GM23338 (cell line): ENCODE measurements around the gene AKAP10. TPM values are rescaled to one million over a fixed set of nuclear protein-coding genes. Genes with fewer than 3 reads are reported as not detected.
"Not testable (repeated sequence)": the region's sequence is repeated elsewhere in the genome, so short reads cannot be mapped to it uniquely, and the experiment has no call there.

Source experiments
- ATAC-seq: fragments of 200-7000 bp; cut with Tn5 transposase; 3 replicates; pipeline ENCODE4 v1.9.1; 2020
- DNase-seq: peaks from one replicate; pipeline ENCODE4 v3.0.0-alpha.2; 2015; ENCODE audit warnings: low spot score
- H2AFZ ChIP-seq: fragments of 200-600 bp; sonication (generic); 2 replicates; pipeline ENCODE4 v1.8.0; 2016; ENCODE audit warnings: antibody characterized with exemption, mild to moderate bottlenecking, moderate library complexity
- H3F3A ChIP-seq: fragments of 200-600 bp; sonication (generic); replicated peaks from 2 replicates; pipeline ENCODE4 v1.8.0; 2017; ENCODE audit warnings: antibody characterized with exemption, mixed run types, low read depth
- H3K27ac ChIP-seq: fragments of 200-600 bp; sonication (generic); 2 replicates; pipeline ENCODE4 v1.6.1; 2016; ENCODE audit warnings: low read depth
- H3K27me3 ChIP-seq: fragments of 200-600 bp; sonication (generic); 2 replicates; pipeline ENCODE4 v1.8.0; 2016; ENCODE audit warnings: mild to moderate bottlenecking, mixed run types, moderate library complexity; ENCODE audit not compliant: insufficient read depth
- H3K36me3 ChIP-seq: fragments of 200-600 bp; sonication (generic); 2 replicates; pipeline ENCODE4 v1.8.0; 2016; ENCODE audit warnings: mild to moderate bottlenecking; ENCODE audit not compliant: insufficient read depth
- H3K4me1 ChIP-seq: fragments of 200-600 bp; sonication (generic); 2 replicates; pipeline ENCODE4 v1.8.0; 2016; ENCODE audit warnings: mild to moderate bottlenecking, moderate library complexity; ENCODE audit not compliant: insufficient read depth
- H3K4me2 ChIP-seq: fragments of 200-600 bp; sonication (generic); 2 replicates; pipeline ENCODE4 v1.7.1; 2017; ENCODE audit warnings: mixed run types
- H3K4me3 ChIP-seq: fragments of 200-600 bp; sonication (generic); 2 replicates; pipeline ENCODE4 v1.6.1; 2016; ENCODE audit warnings: mixed run types
- H3K79me2 ChIP-seq: fragments of 200-600 bp; sonication (generic); replicated peaks from 2 replicates; pipeline ENCODE4 v1.8.0; 2017; ENCODE audit warnings: mild to moderate bottlenecking; ENCODE audit not compliant: insufficient read depth
- H3K9me2 ChIP-seq: fragments of 200-600 bp; sonication (generic); 2 replicates; pipeline ENCODE4 v1.8.0; 2017; ENCODE audit not compliant: insufficient read depth
- H4K20me1 ChIP-seq: fragments of 200-600 bp; sonication (generic); replicated peaks from 2 replicates; pipeline ENCODE4 v1.8.0; 2017; ENCODE audit warnings: mild to moderate bottlenecking; ENCODE audit not compliant: insufficient read depth
- H3K27ac Mint-ChIP-seq: 2 replicates; pipeline ENCODE4 v1.8.0; 2020; ENCODE audit warnings: inconsistent platforms, mild to moderate bottlenecking, moderate library complexity, mixed read lengths
- H3K27me3 Mint-ChIP-seq: 3 replicates; pipeline ENCODE4 v1.8.0; 2022; ENCODE audit warnings: low read depth, mild to moderate bottlenecking, moderate library complexity, mixed read lengths, inconsistent platforms; ENCODE audit not compliant: insufficient read depth, poor library complexity
- H3K36me3 Mint-ChIP-seq: 3 replicates; pipeline ENCODE4 v1.8.0; 2021; ENCODE audit warnings: low read depth, mild to moderate bottlenecking, inconsistent platforms, moderate library complexity, mixed read lengths
- H3K4me1 Mint-ChIP-seq: 3 replicates; pipeline ENCODE4 v1.8.0; 2020; ENCODE audit warnings: mild to moderate bottlenecking, inconsistent platforms, mixed read lengths
- H3K4me3 Mint-ChIP-seq: 3 replicates; pipeline ENCODE4 v1.8.0; 2021; ENCODE audit warnings: moderate library complexity, mild to moderate bottlenecking, inconsistent platforms, mixed read lengths
- H3K9me3 Mint-ChIP-seq: 3 replicates; pipeline ENCODE4 v1.8.0; 2020; ENCODE audit warnings: moderate library complexity, mild to moderate bottlenecking, inconsistent platforms, mixed read lengths
- CREB1 ChIP-seq: fragments of 250-450 bp; sonication (Bioruptor Pico); IDR thresholded peaks from 2 replicates; pipeline ENCODE4 v1.5.0; 2020; ENCODE audit warnings: low read depth, mild to moderate bottlenecking, moderate library complexity
- EZH2 ChIP-seq: fragments of 200-600 bp; sonication (generic); IDR thresholded peaks from one replicate; pipeline ENCODE4 v1.8.0; 2017; ENCODE audit warnings: antibody characterized with exemption, mild to moderate bottlenecking, low read depth; ENCODE audit not compliant: unreplicated experiment
- EZH2phosphoT487 ChIP-seq: fragments of 200-600 bp; sonication (generic); IDR thresholded peaks from one replicate; pipeline ENCODE4 v1.8.1; 2018; ENCODE audit warnings: antibody characterized with exemption; ENCODE audit not compliant: unreplicated experiment
- POLR2AphosphoS5 ChIP-seq: IDR thresholded peaks from 2 replicates; pipeline ENCODE4 v1.6.1; 2016; ENCODE audit warnings: antibody characterized with exemption, low read depth
- STAT1 ChIP-seq: IDR thresholded peaks from one replicate; pipeline ENCODE4 v1.6.1; 2016; ENCODE audit warnings: antibody characterized with exemption; ENCODE audit not compliant: unreplicated experiment
- ZNF331 ChIP-seq: fragments of 250-450 bp; sonication (Bioruptor Pico); IDR thresholded peaks from 2 replicates; pipeline ENCODE4 v1.5.0; 2020; ENCODE audit warnings: low read depth, mild to moderate bottlenecking, moderate library complexity
- polyA plus RNA-seq: library from polyadenylated mRNA; unstranded; fragments of >200 nt; fragmentation: Nextera tagmentation; extraction: Ambion mirVana; gene quantifications from 2 replicates; pipeline ENCODE4 v1.2.1, GENCODE V29; 2016
- total RNA-seq: library from RNA; depleted of rRNA; stranded (reverse); fragments of >200 nt; shearing (Covaris generic); gene quantifications from 2 replicates; pipeline ENCODE4 v1.2.3, GENCODE V29; 2014
- TF ChIP-seq, protein P1 (sequence below): IDR thresholded peaks from one replicate; pipeline ENCODE4 v1.6.1; 2018; ENCODE audit warnings: antibody characterized with exemption; ENCODE audit not compliant: unreplicated experiment
- TF ChIP-seq, protein P2 (sequence below), 2 experiments: fragments of 200-600 bp in 1 of 2; sonication (generic) in 1 of 2; conservative IDR thresholded peaks; 2 replicates each; pipeline versions ENCODE4 v1.5.1 to v1.6.1; 2016 to 2017; ENCODE audit warnings: antibody characterized with exemption in 2 of 2, low read depth in 2 of 2, mild to moderate bottlenecking in 2 of 2, moderate library complexity in 1 of 2

Gene AKAP10
- total and polyA plus RNA-seq, 2 experiments from 2014 or later = 16.7 to 25.9 TPM

DNA sequence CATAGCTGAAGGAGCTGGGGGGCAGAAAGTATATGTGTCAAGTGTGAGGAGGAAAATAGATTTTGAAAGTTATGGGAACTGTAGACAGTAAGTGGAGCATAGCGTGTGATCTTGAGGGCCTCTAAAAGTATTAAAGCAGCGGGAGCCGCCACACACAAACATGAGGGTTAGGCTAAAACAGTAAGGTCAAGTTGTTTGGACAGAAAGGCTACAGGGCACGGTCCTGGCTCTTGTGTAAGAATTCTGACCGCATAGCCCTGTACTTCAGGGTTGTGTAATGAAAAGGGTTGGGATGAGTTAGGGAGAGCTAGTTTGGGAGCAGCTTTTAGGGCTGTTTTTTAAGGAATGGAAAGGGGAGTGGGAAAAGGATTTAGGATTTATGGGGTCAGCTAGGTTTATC, 87.1 kb downstream of the AKAP10 start:
- H3K27me3 ChIP-seq, H3K4me1 ChIP-seq, DNase-seq, H3K36me3 ChIP-seq, H3K4me3 ChIP-seq, H3K27me3 Mint-ChIP-seq, ATAC-seq, H3K27ac ChIP-seq, H4K20me1 ChIP-seq, H3F3A ChIP-seq, H2AFZ ChIP-seq, H3K9me2 ChIP-seq, H3K36me3 Mint-ChIP-seq, H3K79me2 ChIP-seq, H3K4me2 ChIP-seq, H3K9me3 Mint-ChIP-seq, H3K27ac Mint-ChIP-seq, H3K4me1 Mint-ChIP-seq, H3K4me3 Mint-ChIP-seq: not testable (repeated sequence)

DNA sequence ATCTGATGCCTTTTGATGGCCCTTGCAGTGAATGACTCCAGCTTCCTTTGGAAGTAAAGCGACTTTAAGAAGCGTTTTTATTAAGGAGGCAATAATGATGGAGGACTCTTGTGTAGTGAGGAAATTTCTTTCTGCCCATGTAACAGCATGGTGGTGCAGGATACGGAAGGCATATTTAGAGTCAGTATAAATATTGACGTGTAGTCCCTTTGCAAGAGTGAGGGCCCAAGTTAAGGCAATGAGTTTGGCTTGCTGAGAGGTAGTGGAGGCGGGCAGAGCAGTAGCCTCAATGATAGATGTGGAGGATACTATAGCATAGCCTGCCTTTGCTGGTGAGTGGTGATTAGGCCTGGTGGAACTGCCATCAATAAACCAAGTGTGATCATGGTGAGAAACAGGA, 87.6 kb downstream of the AKAP10 start:
- H3K4me1 ChIP-seq, H3K9me3 Mint-ChIP-seq, H3K9me2 ChIP-seq, H3K4me3 Mint-ChIP-seq, H3K4me2 ChIP-seq, H3K27me3 ChIP-seq, H2AFZ ChIP-seq, H3K36me3 Mint-ChIP-seq, H3K4me3 ChIP-seq, ATAC-seq, H3K27ac Mint-ChIP-seq, H3K36me3 ChIP-seq, H3K79me2 ChIP-seq, H3K27me3 Mint-ChIP-seq, H3K27ac ChIP-seq, H4K20me1 ChIP-seq, H3F3A ChIP-seq, H3K4me1 Mint-ChIP-seq, DNase-seq: not testable (repeated sequence)

DNA sequence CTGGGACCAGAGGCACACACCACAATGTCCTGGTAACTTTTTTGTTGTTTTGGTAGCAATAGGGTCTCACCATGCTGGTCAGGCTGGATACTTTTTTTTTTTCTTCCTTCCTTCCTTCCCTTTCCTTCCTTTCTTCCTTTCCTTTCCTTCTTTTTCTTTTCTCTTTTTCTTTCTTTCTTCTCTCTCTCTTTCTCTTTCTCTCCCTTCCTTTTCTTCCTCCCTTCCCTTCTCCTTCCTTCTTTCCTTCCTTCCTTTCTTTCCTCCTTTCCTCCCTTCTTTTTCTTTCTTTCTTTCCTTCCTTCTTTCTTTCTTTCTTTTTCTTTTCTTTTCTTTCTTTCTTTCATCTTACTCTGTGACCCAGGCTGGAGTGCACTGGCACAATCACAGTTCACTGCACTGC, 91.5 kb downstream of the AKAP10 start:
- Mint-ChIP-seq H3K4me3 (no peak overlapping the region), H3K36me3 (no peaks in the 10 kb centered on the region), H3K9me3 (no peaks in the 10 kb centered on the region), H3K27ac (no peak overlapping the region), H3K27me3 (peaks cover 5% of the 10 kb centered on the region), H3K4me1 (no peaks in the 10 kb centered on the region)
- Histone ChIP-seq H3K36me3 (no peaks in the 10 kb centered on the region), H3K27me3 (no peaks in the 10 kb centered on the region), H3K79me2 (no peaks in the 10 kb centered on the region), H3F3A (no peaks in the 10 kb centered on the region), H2AFZ (no peak overlapping the region), H4K20me1 (no peaks in the 10 kb centered on the region), H3K9me2 (no peaks in the 10 kb centered on the region), H3K4me2 (no peak overlapping the region), H3K27ac (no peak overlapping the region), H3K4me1 (no peaks in the 10 kb centered on the region), H3K4me3 (no peak overlapping the region)
- DNase-seq = no peak
- no peak for ATAC-seq
- TF ChIP-seq STAT1 (no peak), ZNF331 (CRISPR knock-in tag) (no peak), EZH2phosphoT487 (no peak), EZH2 (no peak), CREB1 (no peak), POLR2AphosphoS5 (no peak)
- TF ChIP-seq, protein P1, sequence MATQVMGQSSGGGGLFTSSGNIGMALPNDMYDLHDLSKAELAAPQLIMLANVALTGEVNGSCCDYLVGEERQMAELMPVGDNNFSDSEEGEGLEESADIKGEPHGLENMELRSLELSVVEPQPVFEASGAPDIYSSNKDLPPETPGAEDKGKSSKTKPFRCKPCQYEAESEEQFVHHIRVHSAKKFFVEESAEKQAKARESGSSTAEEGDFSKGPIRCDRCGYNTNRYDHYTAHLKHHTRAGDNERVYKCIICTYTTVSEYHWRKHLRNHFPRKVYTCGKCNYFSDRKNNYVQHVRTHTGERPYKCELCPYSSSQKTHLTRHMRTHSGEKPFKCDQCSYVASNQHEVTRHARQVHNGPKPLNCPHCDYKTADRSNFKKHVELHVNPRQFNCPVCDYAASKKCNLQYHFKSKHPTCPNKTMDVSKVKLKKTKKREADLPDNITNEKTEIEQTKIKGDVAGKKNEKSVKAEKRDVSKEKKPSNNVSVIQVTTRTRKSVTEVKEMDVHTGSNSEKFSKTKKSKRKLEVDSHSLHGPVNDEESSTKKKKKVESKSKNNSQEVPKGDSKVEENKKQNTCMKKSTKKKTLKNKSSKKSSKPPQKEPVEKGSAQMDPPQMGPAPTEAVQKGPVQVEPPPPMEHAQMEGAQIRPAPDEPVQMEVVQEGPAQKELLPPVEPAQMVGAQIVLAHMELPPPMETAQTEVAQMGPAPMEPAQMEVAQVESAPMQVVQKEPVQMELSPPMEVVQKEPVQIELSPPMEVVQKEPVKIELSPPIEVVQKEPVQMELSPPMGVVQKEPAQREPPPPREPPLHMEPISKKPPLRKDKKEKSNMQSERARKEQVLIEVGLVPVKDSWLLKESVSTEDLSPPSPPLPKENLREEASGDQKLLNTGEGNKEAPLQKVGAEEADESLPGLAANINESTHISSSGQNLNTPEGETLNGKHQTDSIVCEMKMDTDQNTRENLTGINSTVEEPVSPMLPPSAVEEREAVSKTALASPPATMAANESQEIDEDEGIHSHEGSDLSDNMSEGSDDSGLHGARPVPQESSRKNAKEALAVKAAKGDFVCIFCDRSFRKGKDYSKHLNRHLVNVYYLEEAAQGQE = no peak
- TF ChIP-seq, protein P2, sequence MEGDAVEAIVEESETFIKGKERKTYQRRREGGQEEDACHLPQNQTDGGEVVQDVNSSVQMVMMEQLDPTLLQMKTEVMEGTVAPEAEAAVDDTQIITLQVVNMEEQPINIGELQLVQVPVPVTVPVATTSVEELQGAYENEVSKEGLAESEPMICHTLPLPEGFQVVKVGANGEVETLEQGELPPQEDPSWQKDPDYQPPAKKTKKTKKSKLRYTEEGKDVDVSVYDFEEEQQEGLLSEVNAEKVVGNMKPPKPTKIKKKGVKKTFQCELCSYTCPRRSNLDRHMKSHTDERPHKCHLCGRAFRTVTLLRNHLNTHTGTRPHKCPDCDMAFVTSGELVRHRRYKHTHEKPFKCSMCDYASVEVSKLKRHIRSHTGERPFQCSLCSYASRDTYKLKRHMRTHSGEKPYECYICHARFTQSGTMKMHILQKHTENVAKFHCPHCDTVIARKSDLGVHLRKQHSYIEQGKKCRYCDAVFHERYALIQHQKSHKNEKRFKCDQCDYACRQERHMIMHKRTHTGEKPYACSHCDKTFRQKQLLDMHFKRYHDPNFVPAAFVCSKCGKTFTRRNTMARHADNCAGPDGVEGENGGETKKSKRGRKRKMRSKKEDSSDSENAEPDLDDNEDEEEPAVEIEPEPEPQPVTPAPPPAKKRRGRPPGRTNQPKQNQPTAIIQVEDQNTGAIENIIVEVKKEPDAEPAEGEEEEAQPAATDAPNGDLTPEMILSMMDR (conservative IDR thresholded peaks at IDR 0.05; ENCODE audit: low read depth in 2 of 2) = no peak
